Hippocampal formation (tissue), 2 donors: ENCODE results near the gene ECE1.

ENCODE experiments used
- DNase-seq, 2 donors: peaks; one replicate each; lab custom pipeline; 2025; lab: John Stamatoyannopoulos, UW

Gene ECE1

DNA sequence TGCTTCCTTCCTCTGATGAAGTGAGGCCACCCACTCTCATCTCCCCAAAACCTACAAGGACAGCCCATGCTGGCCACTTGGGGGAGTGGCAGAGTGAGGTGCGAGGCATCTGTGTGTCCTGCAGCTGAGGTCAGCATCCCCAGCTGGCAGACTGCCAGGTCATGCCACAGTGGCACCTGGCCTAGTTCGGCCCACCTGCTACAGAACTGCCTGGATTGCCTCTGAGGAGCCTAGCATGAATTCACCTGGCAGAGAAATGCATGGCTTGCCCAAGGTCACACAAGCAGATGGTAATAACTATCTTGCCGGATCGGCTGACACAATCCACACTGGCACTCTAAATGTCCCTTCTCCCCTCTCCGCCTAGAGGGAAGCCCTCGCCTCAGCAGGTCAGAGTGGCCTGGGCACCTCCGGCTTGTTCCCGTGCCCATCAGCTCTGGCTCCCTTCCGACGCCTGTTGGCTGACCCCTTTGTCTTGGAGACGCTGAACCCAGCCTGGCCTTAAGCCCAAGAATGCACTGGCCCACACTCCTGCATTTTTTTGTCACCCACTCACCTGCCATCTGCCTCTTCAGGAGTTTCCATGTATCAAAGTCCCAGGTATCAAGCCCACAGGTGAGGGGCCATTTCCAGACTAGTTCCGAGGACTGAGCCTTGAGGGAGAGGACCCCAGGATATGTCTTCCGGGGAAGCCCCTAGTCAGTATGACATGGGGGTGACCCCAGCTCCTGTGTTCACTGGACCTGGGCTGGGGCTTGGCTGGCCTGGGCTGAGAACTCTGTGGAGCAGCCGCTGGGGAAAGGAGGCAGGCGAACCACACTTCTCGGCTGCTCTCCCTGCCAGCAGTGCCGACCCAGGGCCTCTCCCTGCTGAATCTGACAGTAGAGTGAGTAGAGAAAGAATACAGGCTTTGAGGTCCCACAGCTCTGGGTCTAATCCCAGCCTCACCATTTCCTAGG, 21.7 kb downstream of the ECE1 start:
- DNase-seq, result no peak

DNA sequence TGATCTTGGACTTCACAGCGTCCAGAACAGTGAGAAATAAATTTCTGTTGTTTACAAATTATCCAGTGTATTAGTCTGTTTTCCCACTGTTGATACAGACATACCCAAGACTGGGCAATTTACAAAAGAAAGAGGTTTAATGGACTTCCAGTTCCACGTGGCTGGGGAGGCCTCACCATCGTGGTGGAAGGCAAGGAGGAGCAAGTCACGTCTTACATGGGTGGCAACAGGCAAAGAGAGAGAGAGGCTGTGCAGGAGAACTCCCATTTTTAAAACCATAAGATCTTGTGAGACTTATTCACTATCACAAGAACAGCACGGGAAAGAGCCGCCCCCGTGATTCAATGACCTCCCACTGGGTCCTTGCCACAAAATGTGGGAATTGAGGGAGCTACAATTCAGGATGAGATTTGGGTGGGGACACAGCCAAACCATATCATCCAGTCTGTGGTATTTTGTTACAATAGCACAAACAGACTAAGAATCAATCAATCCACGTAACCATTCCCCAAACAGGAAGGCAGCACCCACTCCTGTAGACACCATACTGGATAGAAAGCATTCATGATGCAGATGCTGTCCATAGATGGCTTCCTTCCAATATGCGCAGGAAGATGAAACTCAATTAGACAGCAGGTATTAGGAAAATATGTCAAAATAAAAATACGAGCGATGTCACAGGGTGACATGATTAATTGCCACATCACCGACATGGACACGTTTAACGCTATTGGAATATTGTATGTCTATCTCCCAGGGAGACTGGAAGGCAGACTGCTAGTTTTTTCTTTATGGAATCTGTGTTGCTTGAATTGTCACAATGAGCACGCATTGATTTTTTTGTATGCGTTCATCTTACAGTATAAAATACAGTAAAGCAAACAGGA, 22.8 kb downstream of the ECE1 start:
- DNase-seq, result no peak

DNA sequence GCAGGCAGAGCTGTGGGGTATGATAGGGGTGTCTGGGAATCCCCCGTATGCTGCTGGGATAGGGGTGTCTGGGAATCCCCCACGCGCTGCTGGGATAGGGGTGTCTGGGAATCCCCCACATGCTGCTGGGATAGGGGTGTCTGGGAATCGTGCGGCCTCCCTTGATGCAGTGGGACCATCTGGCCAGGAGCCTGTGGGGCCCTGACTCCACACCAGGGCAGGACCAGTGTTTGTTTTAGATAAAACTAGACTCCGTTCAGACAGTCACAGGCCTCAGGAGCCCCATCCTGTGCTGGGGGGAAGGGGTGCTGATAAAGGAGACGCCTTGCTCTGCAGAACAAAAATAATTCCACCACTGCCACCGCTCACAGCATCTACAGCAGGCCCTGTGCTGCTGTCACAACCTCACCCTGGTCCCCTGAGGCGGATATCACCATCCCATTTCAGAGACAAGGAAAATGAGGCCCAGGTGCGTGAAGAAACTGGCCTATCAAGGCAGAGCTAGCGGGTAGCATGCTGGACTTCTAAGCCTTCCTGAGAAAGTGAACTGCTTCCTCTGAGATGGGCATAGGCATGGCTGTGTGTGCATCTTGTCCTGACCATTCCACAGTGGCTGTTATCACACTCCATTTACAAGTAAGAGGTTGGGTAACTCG, 24.0 kb downstream of the ECE1 start:
- DNase-seq, result no peak

DNA sequence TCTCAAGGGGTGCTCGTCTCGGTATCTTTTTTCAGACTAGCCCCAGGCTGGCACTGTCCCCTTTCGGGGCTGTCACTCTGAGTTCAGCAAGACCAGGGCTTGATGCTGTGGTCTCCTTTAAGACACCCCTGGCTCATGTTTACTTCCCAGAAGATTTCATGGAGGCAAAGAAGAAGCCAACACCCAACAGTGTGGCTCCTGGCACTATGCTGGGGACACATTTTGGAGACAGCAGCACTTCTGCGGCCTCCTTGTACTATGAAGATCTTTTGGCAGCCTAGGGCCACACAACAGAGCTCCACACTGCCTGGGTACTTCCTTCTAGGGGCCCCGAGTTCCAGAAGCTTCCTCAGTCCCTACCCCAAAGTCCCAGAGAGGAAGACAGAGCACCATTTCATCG, 24.6 kb downstream of the ECE1 start:
- no peak for DNase-seq

DNA sequence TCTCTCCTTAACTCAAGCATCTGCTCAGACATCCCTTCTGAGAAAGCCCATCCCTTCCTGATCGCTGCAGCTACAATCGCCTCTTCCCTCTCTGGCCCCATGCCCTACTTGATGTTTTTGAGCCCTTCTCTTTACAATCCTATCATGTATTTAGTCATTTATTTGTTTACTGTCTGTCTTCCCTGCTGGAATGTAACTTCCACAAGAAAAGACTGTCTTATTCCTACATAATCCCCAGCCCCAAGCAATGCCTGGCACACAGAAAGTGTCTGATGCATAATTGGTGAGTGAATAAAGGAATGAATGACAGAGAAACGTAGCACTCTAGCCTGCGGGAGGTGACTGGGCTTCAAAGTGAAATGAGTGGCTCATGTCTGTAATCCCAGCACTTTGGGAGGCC, 25.4 kb downstream of the ECE1 start:
- no peak for DNase-seq

DNA sequence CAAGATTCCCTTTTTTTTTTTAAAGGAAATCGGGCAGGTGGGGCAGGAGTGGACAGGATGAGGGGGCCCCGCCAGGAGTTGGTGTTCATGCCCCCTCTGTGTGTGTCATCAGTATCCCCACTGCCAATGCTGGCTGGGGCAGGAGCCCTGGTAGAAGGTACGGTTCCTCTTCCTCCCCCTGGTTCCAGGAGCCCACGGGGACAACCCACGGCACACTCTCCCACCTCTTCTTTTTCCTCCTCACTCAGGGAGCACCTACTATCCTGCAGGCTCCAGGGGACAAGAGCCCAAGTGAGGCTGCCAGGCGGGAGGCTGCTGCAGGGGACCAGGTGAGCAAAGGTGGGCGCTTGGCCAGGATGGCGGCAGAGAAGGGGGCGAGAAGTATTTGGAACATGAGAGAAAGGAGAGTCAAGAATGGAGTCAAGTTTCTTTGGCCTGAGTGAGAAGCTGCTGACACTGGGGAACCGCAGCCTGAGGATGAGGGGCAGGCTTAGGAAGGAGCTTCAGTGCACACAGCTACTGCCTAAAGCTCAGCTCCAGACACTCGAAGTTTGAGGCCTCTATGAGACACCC, 26.5 kb downstream of the ECE1 start:
- DNase-seq, result no peak

DNA sequence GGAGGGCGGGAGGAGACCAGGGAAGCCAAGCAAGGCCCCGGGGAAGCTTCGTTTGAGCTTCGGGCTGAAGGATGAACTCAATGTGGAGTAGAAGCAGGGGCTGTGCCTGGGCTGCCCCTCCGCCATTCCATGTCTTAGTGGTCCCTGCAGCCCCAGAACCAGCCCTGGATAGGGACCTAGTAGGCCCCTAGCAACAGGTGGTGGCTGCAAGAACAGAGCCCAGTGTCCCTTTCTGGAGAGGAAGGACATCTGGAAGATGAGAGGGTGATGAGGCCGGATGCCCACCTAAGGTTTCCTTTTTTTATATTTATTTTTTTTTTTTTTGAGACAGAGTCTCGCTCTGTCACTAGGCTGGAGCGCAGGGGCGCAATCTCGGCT, 27.2 kb downstream of the ECE1 start:
- no peak for DNase-seq

DNA sequence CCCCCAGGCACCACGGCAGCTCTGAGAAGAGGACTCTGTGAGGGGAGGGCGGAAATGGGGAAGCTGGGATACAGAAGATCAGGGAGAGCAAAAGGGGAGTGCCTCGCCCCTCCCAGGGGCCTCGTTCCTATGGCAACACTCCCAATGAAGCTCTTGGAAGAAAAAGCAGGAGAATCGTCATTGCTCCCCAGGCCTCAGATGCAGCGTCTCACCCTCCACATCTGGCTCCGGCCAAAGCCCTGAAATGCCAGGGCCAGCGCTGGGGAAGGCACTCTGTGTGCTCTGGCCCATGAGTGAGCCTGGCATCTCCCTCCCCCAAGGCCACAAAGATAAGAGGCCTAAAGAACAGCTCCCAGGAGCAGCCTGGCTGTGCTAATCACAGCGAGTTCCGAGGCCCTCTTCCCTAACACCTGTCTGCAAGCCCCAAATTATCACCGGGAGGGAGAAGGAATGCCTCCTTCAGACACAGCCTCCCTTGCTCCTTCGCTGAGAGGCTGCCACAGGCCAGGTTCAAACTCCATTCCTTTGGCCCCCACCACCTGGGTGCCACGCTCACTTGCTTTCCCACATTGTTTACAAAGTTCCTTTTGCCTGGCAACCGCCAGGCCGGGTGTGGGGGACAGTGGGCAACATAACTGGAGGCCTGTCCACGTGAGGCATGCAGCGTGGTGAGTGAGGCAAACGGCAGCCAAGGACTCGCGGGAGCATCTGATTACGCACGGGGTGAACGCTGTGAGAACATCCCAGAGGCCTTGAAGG, 27.8 kb downstream of the ECE1 start:
- no peak for DNase-seq

DNA sequence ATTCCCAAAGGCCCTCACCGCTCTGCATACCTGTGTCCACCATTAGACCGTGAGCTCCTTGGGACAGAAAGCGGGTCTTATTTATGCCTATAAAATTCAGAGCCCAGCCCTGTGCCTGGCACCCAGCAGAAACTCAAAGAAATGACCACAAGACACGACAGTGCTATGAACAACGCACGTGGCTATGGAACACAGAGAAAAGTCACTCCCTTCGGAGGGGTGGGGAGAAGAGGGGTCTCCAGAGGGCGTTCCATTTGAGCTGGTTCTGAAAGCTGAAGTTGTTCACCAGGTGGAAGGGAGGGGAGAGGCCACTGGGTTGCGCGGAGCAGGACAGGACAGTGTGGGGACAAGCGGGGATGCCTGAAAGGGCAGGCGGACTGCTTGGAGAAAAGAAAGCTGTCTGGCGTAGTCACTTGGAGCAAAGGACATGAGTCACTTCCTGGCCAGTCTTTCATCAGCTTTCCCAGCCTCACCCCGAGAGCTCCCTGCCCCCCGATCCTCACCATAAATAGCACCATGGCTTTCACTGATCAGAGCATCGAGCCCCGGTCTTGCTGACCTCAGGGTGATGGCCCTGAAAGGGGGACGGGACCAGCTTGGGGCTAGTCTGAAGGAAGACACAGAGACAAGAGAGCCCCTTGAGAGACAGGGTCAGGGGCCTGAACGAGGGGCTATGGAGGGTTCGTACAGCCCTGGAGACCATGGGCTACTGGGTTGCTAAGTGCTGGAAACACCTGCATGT, 28.5 kb downstream of the ECE1 start:
- no peak for DNase-seq

DNA sequence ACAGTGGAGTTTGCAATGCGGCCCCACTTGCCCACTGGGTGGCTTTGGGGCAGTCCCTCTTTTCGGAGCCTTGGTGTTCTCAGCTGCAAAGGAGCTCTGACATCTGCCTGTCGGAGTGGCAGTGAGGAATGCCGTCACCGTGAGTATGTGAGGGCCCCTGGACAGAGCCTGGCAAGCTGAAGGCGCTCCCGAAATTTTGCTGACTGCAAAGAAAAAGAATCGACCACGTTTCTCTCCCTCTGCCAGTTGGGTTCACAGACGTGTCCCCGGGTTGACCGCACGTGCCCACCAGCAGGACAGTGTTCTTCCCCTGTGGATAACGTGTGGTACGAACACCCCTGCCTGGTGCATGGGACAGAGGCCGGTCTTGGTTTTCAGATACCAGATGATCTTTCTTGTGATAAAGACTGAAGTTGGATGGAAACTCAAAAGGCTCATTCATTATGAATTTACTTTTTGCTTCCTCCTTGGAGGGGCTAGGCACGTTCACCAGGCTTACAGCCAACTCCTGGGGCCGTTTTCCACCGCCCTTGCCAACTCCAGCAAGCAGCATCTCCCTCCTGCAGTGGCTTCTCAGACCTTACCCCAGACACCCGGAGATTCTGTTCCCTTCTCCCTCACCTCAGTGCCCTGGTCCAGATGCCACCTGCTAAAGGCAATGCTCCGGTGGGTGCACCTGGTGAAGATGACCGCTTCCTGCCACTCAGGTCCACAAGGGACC, 29.7 kb downstream of the ECE1 start:
- DNase-seq, result no peak

DNA sequence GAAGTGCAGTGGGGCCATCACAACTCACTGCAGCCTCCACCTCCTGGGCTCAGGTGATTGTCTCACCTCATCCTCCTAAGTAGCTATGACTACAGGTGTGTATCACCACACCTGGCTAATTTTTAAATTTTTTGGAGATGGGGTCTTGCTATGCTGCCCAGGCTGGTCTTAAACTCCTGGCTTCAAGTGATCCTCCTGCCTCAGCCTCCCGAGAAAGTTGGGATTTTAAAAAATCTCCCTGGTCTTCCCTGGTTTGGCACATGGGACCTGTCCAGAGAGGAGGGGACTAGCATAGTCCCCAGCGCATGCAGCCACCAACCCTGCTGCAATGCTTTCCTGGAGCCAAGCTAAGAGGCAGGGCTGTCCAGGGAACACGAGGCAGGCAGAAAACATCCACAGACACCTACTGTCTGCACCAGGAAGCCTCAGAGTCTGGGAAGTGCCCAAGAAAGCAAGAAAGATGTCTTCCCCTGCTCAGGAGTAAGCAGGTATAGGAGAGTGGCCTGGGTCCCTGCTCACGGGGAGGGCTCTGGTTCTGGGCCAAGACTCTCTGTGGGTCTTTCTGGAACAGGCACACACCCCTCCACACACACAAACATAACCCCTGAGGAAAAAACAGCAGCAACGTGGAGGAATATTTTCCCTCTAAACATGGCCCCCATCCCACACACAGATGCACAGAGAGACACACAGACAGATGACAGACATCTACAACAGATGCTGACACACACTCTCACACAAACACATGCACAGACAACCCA, 30.8 kb downstream of the ECE1 start:
- DNase-seq, result no peak

DNA sequence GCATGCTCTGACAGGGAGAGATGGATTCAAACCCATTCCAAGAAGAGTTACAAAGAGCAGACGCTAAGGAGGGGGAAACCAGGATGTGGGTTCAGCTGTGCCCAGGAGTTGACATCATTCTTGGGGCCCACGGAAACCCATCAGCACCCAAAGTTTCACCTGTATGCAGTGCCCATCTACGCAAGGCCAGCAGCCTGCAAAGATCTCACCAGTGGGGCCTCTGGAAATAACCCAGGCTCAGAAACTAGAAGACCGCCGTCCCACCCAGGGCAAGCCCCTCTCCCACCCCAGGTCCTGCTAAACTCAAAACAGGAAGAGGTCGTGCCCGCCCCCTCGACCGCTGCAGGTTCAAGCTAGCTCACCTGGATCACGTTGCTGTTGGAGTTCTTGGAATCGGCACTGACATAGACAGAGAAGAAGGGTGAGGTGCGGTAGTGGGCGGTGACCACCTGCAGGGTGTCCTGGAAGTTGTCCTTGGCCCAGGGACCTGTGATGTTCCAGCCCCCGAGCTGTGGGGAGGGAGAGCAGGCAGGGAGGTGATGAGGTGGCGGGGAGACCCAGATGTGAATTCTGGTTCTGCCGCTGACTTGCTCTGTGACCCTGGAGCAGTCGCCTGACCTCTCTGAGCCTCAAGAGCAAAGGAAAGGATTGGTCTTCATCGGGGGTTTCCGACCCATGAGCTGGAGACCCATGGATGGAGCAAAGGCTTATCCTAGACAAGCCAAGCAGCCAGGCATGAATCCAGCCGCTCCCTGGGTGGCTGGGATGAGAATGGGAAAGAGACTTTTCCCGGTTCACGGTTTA, 31.7 kb downstream of the ECE1 start:
- no peak for DNase-seq

DNA sequence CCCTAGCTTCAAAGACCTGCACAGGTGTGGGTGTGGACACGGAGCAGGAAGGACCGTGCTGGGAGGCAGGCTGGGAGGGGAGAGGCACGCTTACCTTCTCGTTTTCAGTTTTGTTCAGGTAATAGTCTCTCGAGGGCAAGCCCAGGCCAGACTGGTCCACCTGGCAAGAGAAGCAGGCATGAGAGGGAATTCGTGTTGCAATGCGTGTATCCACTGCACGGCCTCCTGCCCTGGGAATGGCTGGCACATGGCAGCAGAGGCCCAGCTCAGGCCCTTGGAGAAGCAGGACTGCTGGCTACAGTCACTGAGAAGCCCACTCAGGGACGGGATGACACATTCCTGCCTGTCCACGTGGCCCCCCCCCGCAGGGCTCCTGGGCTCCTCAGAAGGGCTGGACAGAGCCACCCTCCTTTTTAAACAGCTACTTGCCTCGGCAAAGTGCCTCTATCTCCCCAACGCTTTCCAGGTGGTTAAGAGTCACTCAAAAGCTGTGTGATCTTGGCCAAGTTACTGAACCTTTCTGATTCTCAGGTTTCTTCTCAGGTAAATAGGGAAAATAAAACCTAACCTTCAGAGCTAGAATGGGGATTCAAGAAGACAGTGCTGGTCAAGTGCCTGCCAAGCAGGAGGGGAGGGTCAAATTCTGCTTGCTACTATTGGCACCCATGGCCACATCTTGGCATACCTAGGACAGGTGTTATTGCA, 32.7 kb downstream of the ECE1 start:
- no peak for DNase-seq

DNA sequence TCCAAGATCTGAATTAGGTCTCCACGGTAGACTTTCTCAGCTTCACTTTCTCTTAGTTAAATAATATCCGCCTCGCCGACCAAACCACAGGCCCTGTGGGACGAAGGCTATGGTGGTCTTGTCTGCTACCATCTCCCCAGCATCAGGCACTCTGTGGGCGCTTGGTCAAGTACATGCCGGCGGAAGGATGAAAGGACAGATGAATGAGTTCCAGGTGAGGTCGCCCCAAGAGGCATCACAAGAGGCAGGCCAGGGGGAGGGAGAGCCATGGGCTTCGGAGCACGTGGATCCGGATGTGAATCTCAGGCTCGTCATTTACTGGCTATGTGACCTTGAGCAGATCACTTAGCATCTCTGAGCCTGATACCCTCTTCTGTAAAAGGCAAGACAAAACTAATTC, 33.5 kb downstream of the ECE1 start:
- no peak for DNase-seq

DNA sequence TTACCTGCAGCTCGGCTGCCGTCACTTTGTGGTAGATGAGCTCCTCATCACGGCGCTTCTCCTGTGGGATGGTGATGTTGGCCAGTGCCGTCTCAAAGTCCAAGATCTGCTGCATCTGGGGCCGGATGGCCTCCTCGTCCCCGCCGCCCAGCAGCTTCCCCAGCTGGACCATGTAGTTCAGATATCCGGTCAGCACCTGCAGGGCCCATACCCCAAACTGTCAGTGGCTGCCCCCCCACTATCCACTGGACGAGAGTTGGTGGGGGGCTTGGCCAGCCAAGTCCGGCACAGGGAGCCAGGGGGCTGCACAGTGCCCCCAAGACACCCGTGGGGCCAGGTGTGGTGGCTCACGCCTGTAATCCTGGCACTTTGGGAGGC, 34.3 kb downstream of the ECE1 start:
- no peak for DNase-seq

DNA sequence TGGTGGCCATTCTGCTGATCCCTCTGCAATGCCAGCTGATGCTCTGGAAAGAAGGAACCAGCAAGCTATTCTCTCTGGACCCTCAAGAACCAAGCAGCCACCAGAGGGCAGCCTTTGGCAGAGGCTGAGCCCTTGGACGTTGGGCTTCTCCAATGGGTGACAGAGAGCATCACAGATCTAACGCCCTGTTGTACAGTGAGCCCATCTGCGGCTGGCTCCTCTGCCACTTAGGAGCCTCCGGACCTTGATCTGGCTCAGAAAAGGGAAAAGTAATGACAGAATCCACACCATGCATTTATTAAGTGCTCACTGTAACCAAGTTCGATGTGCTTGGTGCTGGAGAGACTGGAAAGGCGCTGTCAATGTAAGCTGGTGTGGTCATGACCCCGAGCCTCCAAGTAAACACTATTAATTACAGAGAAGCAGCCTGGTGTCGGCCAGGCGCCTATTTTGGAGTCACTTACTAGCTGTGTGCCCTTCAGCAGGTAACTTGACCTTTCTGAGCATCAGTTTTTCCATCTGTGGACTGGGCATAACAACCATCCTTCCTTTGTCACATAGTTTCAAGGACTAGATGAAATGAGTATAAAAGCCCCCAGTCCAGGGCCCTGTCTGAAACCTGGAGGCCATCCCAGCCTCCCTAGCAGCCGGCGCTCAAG, 34.9 kb downstream of the ECE1 start:
- peak; percentile 90 to 91 for DNase-seq

DNA sequence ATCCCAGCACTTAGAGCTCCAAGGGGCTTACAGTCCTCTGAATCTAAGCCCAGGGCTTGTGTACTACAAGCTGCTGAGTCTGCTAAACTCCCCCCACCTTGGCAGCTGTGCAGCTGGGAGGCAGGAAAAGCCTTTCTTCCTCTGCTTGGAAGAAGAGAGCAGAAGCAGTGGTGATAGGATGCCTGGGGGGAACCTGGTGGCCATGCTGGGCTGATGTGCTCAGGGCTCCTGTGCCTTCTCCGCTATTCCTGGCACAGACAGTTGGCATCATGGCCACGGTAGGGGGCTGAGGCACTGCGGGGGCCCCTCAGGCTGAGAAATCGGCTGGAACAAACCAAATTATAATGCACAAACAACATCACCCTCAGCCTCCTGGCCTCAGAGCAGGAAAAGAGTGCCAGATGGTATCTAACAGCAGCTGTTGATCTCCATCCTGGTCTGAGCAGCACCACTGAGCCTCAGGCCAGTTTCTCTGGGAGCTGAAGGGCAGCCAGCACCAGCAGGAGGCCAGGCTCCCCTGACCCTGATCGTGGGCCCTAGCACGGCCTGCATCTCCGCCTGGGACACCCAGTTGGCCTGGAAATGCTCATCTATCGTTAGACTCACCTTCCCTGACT, 35.8 kb downstream of the ECE1 start:
- peak; percentile 28 to 49 for DNase-seq
